ENCODE data around the gene OSBPL1A.

Gene OSBPL1A

GRCh38 chr18:24333084-24333483, 64.5 kb downstream of the OSBPL1A start:
- no peak for DNase-seq

- DNase-seq: no peak
These were observed 71.4 kb downstream of the OSBPL1A start for GRCh38 chr18:24326211-24326610.

GRCh38 chr18:24322584-24323136, 75.0 kb downstream of the OSBPL1A start:
- DNase-seq: no peak

GRCh38 chr18:24321071-24321470, 76.6 kb downstream of the OSBPL1A start:
- no peak for DNase-seq

- no peak for DNase-seq
These were observed 77.9 kb downstream of the OSBPL1A start for GRCh38 chr18:24319757-24320156.

GRCh38 chr18:24317370-24317769, 80.3 kb downstream of the OSBPL1A start:
- no peak for DNase-seq

GRCh38 chr18:24315170-24315569, 82.5 kb downstream of the OSBPL1A start:
- DNase-seq: no peak

GRCh38 chr18:24306201-24306600, 91.4 kb downstream of the OSBPL1A start:
- DNase-seq: no peak

- no peak for DNase-seq
These were observed 96.9 kb downstream of the OSBPL1A start for GRCh38 chr18:24300703-24301102.

- DNase-seq: no peak
These were observed 101.3 kb downstream of the OSBPL1A start for GRCh38 chr18:24296276-24296675.

GRCh38 chr18:24293254-24293653, 104.4 kb downstream of the OSBPL1A start:
- DNase-seq: no peak

- no peak for DNase-seq
These were observed 119.0 kb downstream of the OSBPL1A start for GRCh38 chr18:24278591-24278990.

GRCh38 chr18:24277516-24278195, 120.0 kb downstream of the OSBPL1A start:
- no peak for DNase-seq

GRCh38 chr18:24276994-24277393, 120.6 kb downstream of the OSBPL1A start:
- no peak for DNase-seq

GRCh38 chr18:24274837-24275236, 122.8 kb downstream of the OSBPL1A start:
- no peak for DNase-seq

GRCh38 chr18:24273596-24273995, 124.0 kb downstream of the OSBPL1A start:
- no peak for DNase-seq

- DNase-seq: no peak
These were observed 125.4 kb downstream of the OSBPL1A start for GRCh38 chr18:24272229-24272525.

- DNase-seq: peak; percentile 49
These were observed 126.0 kb downstream of the OSBPL1A start for GRCh38 chr18:24271381-24272228.

- DNase-seq: no peak
These were observed 126.7 kb downstream of the OSBPL1A start for GRCh38 chr18:24270937-24271380.

GRCh38 chr18:24270358-24270936, 127.2 kb downstream of the OSBPL1A start:
- DNase-seq: no peak

GRCh38 chr18:24268784-24269550, 128.7 kb downstream of the OSBPL1A start:
- no peak for DNase-seq

GRCh38 chr18:24267878-24268277, 129.7 kb downstream of the OSBPL1A start:
- DNase-seq: no peak

GRCh38 chr18:24266131-24266530, 131.5 kb downstream of the OSBPL1A start:
- no peak for DNase-seq

Data from activated CD4-positive, alpha-beta T cell treated with anti-CD3 and anti-CD28 coated beads for 48 hours (primary cell).